BJ (cell line): Measurements from ENCODE around the gene GEMIN7. TPM values are rescaled to one million over a fixed set of nuclear protein-coding genes. Genes with fewer than 3 reads are reported as not detected.
A peak's percentile ranks its signal among the peaks of the same experiment; 100 is the strongest.

Experiments used
- CTCF ChIA-PET: fragments of 350-600 bp; formaldehyde crosslinking; extraction: SDS; loops from one replicate; lab custom pipeline; 2021; ENCODE audit warnings: antibody characterized with exemption, inconsistent platforms; lab: Yijun Ruan, JAX
- POLR2A ChIA-PET: fragments of 300-600 bp; sonication (Branson Sonifier 250); formaldehyde crosslinking; extraction: SDS; loops from one replicate; lab custom pipeline; 2021; ENCODE audit warnings: antibody characterized with exemption; lab: Charles Lee
- DNase-seq: peaks from one replicate; pipeline ENCODE4 v3.0.0-alpha.2; 2011; ENCODE audit warnings: low read depth
- H3K27me3 ChIP-seq: 2 replicates; pipeline ENCODE4 v1.6.0; 2011; ENCODE audit warnings: low read length; ENCODE audit not compliant: control insufficient read depth, insufficient read depth
- H3K36me3 ChIP-seq: 2 replicates; pipeline ENCODE4 v1.5.1; 2011; ENCODE audit warnings: low read length; ENCODE audit not compliant: control insufficient read depth, insufficient read depth
- H3K4me3 ChIP-seq: 2 replicates; pipeline ENCODE4 v1.5.1; 2011; ENCODE audit warnings: low read depth, mild to moderate bottlenecking, control low read depth, low read length
- CTCF ChIP-seq: IDR thresholded peaks from 2 replicates; pipeline ENCODE4 v1.5.1; 2011; ENCODE audit warnings: low read depth, mild to moderate bottlenecking, control low read depth, inconsistent platforms, low read length, moderate library complexity; ENCODE audit not compliant: insufficient read depth
- polyA minus RNA-seq: library from RNA; depleted of rRNA, polyadenylated mRNA; stranded (reverse); fragments of >200 nt; gene quantifications from 2 replicates; pipeline ENCODE4 v1.2.3, GENCODE V29; 2011; rRNA and poly(A)+ RNA removed
- polyA plus RNA-seq: library from polyadenylated mRNA; depleted of rRNA; stranded (reverse); fragments of >200 nt; gene quantifications from 2 replicates; pipeline ENCODE4 v1.2.3, GENCODE V29; 2011; rRNA removed

Gene GEMIN7
- polyA plus RNA-seq (17.0 and 25.0 TPM in 2 replicates), polyA minus RNA-seq (10.7 and 13.8 TPM in 2 replicates)

GRCh38 chr19:45079063-45079910, at the start of gene GEMIN7:
Gene GEMIN7, plus strand, starts transcription at chr19:45079260. Its CDS starts 10,855 bp downstream, at chr19:45090115.
- DNase-seq = no peak
- no peaks in the 10 kb centered on the region for H3K27me3 ChIP-seq
- TF ChIP-seq CTCF = no peak
- CTCF ChIA-PET = interaction anchor here (0.8 to 1.8 kb wide), 4 partner anchors 11 to 20 kb away, joined by 3 to 9 read pairs (median 5); partner anchors contain the start of gene PPP1R37
- POLR2A ChIA-PET = no interaction called here
- peaks cover 4% of the 10 kb centered on the region; the same call in 1 of the 2 replicates for H3K36me3 ChIP-seq
- peak within 1 kb of the TSS; percentile 80 for H3K4me3 ChIP-seq

GRCh38 chr19:45030825-45031224, 48.2 kb upstream of the GEMIN7 start:
- H3K4me3 ChIP-seq = no peak overlapping the region
- H3K27me3 ChIP-seq = no peaks in the 10 kb centered on the region
- no peak for TF ChIP-seq CTCF
- POLR2A ChIA-PET = no interaction called here
- CTCF ChIA-PET = interaction anchor here (2.3 kb wide), 1 partner anchor 29 kb away, joined by 7 read pairs; no protein-coding TSS in a partner anchor
- H3K36me3 ChIP-seq = peaks cover 11% of the 10 kb centered on the region
- no peak for DNase-seq

- ChIA-PET CTCF (interaction anchor here (2.3 kb wide), 1 partner anchor 27 kb away, joined by 7 read pairs; no protein-coding TSS in a partner anchor), POLR2A (no interaction called here)
- no peak for DNase-seq
- TF ChIP-seq CTCF = no peak
- no peak overlapping the region for H3K4me3 ChIP-seq
- peaks cover 11% of the 10 kb centered on the region for H3K36me3 ChIP-seq
- no peaks in the 10 kb centered on the region for H3K27me3 ChIP-seq
Measured at GRCh38 chr19:45032421-45032820, 46.6 kb upstream of the GEMIN7 start.

DNA sequence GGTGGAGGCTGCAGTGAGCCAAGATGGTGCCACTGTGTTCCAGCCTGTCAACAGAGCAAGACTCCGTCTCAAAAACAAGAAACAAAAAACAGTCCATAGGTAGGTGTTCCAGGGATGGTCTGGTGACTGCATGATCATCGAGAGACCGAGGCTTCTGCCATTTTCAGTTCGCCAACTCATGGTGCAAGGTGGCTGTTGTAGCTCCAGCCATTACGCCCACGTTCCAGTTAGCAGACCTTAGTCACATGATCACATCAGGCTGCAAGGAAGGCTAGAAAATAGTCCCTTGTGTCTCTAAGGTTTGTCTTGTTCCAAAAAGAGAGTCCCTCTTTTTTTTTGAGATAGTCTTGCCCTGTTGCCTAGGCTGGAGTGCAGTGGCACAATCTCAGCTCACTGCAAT, 43.3 kb upstream of the GEMIN7 start:
- ChIA-PET CTCF (interaction anchor here (1.5 kb wide), 1 partner anchor 24 kb away, joined by 5 read pairs; no protein-coding TSS in a partner anchor), POLR2A (no interaction called here)
- DNase-seq = no peak
- no peaks in the 10 kb centered on the region for H3K27me3 ChIP-seq
- TF ChIP-seq CTCF = no peak
- no peak overlapping the region for H3K4me3 ChIP-seq
- H3K36me3 ChIP-seq = peaks cover 16% of the 10 kb centered on the region
